ENCODE results near the gene CHD1L.
"Not testable (repeated sequence)": the region's sequence is repeated elsewhere in the genome, so short reads cannot be mapped to it uniquely, and the experiment has no call there.

CHD1L gene

DNA sequence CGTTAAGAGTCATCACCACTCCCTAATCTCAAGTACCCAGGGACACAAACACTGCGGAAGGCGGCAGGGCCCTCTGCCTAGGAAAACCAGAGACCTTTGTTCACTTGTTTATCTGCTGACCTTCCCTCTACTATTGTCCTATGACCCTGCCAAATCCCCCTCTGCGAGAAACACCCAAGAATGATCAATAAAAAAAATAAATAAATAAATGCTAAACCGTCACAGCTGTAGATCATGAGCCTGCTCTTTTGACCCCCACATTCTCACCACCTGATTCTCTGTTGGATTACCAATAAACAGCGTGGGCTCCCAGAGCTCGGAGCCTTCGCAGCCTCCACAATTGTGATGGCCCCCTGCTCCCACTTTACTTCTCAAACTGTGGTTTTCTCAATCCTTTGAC lies 8.6 kb upstream of the CHD1L start:
- not testable (repeated sequence) for DNase-seq (ENCODE audit: low read depth)

DNA sequence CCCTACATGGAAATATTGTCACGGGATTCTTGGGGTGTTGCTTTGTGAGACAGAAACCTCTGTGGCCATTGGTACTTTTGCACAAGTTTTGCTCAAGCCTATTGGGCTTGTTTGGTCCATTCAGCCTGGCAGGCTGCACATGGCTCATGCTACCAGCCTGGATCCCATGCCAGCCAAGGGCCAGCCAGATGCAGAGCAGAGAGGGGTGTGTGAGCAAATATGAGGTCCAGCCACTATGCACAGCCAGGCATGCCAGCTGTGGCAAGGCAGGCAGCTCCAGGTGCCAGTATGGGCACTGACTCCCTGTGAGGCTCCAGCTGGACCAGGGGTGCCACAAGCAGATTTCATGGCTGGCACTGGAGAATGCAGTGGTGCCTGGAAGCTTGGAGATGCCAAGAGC lies 6.7 kb upstream of the CHD1L start:
- no peak for DNase-seq (ENCODE audit: low read depth)

DNA sequence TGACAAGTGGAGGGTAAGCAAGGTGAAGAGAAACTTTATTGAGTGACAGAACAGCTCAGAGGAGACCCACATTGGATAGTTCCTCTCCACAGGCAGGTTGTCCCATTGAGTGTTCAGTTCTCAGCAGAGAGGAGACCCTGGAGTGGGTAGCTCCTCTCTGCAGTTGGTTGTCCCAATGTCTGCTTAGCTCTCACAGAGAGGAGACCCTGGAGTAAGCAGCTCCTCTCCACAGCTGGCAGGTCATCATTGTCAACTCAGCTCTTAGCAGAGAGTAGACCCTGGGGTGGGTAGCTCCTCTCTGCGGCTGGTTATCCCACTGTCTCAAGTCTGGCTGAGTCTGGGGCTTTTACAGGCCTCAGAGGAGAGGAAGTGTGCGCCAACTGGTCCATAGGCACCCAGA lies 6.0 kb upstream of the CHD1L start:
- DNase-seq (ENCODE audit: low read depth) = no peak

DNA sequence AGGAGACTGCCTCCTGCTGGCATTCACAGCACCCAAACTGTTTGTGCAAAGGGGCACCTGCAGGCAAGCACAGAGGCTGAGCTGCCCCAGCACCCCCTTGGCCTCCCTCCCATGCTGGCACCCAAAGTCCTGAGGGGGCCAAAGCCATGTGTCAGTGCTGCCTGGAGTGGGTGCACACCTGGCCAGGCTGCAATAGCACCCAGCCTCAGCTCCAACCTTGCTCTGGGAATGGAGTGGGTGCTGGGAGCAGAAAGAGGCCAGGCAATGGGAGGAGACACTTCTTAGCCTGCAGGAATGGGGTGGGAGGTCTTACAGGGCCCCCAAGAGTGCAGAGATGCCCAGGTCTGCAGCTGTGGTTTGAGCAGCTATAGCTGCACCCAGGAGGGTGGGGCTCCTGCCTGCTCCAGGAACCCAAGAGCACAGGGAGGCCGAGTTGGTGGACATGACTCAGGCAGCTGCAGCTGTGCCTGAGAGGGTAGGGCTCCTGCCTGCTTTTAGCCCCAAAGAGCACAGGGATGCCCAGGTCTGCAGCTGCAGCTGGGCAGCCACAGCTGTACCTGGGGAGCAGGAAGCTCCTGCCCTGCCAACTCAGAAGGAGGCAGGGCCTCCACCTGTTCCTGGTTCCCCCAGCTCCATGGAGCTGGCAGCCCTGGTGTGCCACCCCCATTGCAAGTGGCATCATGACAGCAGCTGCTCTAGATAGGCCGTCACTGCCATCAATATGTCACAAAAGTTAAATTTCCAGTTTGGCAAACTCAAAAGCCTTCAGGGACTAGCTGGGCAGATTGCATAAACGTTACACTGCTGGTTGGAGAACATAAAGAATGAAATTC lies 5.3 kb upstream of the CHD1L start:
- DNase-seq (ENCODE audit: low read depth) = no peak

DNA sequence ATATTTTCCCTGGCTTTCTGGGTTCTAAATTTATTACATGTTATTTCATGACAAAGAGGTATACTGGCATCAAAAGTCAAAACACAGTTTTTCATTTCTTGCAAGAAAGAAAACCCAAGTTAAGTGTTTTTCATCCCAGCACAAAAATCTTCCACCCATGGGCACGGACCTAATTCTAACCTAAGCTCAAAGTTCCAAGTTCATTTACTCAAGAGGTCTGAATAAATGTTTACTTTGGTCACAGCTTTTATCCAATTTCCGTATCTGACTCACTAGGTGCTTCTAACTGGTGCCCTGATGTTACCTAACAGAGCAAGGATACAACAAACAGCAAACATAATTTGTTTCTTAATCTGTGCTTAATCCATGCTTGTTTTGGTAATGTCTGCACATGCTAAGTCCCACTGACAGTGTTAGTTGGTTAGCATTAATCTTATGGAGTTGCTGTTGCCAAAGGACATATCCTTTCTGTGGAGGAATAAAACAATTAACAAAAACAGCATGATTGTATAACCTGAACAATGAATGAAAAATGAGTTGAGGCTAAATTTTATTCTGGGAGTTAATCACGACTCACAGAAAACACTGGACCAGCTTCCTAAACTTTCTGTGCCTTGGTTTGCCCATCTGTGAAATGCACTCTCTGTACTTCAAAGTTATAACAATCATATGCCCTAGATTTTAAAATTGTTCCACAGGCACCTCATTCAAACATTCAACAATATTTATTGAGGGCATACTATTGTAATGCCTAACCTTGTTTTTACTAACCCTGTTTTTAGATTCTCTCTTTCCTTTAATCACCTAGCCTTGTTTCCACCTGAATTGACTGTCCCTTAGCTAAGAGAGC lies 4.2 kb upstream of the CHD1L start:
- DNase-seq (ENCODE audit: low read depth) = no peak

DNA sequence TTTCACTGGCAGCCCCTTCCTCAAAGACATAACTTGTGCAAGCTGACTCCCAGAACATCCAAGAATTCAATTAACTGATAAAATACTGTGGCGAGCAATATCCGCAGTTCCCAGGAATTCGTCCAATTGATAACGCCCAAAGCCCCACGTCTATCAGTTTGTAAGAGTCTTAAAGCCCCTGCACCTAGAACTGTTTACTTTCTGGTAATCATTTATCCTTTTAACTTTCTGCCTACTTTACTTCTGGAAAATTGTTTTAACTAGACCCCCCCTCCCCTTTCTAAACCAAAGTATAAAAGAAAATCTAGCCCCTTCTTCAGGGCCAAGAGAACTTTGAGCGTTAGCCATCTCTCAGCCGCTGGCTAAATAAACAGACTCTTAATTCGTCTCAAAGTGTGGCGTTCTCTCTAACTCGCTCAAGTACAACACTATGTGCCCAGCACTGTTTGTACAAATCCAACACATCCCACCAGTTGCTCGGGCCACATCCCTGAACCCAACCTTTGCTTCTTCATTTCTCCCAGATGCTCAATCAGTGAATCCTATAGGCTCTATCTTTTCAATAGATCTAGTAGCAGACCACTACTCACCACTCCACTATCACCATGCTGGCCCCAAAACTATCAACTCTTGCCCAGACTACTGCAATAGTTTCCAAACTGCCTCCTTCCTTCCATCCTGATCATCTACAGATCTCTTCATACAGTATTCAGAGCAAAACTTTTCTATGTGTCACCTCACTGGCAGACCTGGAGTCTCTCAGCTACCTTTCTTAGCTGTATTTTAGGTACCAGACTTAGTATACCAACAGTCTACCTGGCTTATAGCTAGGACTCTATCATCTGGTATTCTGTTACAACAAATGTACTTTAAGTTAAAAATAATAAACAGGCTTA lies 3.3 kb upstream of the CHD1L start:
- no peak for DNase-seq (ENCODE audit: low read depth)

DNA sequence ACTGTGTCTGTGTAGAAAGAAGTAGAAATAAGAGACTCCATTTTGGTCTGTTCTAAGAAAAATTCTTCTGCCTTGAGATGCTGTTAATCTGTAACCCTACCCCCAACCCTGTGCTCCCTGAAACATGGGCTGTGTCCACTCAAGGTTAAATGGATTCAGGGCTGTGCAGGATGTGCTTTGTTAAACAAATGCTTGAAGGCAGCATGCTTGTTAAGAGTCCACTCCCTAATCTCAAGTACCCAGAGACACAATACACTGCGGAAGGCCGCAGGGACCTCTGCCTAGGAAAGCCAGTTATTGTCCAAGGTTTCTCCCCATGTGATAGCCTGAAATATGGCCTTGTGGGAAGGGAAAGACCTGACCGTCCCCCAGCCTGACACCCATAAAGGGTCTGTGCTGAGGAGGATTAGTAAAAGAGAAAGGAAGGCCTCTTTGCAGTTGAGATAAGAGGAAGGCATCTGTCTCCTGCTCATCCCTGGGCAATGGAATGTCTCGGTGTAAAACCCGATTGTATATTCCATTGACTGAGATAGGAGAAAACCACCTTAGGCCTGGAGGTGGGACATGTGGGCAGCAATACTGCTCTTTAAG lies 2.3 kb upstream of the CHD1L start:
- not testable (repeated sequence) for DNase-seq (ENCODE audit: low read depth)

DNA sequence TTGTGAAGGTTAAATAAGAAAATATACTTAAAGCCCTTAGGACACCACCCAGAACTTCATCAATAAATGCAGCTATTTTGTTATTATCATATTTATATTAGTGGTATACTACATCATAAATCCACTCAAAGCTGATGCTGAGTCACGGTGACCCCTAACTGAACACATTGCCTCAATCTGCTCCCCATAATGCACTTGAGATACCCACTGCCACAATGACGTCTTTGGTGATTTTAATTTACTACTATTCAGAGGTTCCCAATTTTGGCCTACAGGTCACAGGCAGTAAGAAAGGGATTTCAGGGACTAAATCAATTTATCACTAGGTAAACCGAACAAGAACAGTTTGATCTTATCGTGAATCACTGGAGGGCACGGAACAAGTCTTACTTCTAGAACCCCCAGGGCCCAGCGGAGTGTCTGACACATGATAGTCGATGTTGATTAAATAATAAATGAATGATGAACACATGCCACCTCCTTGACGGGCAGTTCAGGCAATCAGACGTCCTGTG lies 493 bp upstream of the CHD1L start:
- DNase-seq (ENCODE audit: low read depth) = no peak

- DNase-seq (ENCODE audit: low read depth) = no peak
Measured at GRCh38 chr1:147243228-147243685, 773 bp downstream of the CHD1L start.

- no peak for DNase-seq (ENCODE audit: low read depth)
Measured at GRCh38 chr1:147243841-147244240, 1.4 kb downstream of the CHD1L start.

GRCh38 chr1:147245129-147245528 lies 2.6 kb downstream of the CHD1L start:
- no peak for DNase-seq (ENCODE audit: low read depth)

DNA sequence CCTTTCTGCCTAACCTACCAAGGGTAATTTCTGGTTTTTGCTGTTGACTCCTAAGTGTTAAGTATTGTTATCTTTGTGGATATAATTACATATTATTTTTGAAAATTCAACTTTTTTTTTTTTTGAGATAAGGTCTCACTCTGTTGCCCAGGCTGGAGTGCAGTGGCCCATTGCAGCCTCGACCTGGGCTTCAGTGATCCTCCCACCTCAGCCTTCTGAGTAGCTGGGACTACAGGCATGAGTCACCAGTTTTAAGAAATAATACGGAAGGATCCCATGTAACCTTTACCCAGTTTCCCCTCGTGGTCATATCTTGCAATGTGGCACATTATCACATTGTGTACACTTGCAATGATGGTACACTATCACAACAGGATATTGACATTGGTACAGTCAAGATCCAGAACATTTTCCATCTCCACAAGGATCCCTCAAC lies 3.1 kb downstream of the CHD1L start:
- DNase-seq (ENCODE audit: low read depth) = no peak

DNA sequence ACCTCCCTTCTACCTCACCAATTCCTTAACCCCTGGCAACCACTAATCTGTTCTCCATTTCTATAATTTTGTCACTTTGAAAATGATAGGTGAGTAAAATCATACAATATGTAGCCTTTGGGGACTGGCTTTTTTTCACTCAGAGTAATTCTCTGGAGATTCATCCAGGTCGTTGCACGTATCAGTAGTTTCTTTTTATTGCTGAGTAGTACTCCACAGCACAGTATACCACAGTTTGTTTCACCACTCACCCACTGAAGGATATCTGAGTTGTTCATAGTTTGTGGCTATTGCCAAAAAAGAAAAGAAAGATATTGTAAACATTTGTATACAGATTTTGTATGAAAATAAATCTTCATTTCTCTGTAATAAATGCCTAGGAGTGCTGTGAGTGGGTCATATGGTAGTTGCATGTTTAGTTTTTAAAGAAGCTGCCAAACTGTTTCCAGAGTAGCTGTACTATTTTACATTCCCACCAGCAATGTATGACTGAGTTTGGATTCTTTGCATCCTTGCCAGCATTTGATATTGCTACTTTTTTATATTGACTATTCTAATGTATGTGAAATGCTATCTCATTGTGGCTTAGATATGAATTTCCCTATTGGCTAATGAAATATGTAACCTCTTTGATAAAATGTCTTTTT lies 3.7 kb downstream of the CHD1L start:
- DNase-seq (ENCODE audit: low read depth) = no peak

DNA sequence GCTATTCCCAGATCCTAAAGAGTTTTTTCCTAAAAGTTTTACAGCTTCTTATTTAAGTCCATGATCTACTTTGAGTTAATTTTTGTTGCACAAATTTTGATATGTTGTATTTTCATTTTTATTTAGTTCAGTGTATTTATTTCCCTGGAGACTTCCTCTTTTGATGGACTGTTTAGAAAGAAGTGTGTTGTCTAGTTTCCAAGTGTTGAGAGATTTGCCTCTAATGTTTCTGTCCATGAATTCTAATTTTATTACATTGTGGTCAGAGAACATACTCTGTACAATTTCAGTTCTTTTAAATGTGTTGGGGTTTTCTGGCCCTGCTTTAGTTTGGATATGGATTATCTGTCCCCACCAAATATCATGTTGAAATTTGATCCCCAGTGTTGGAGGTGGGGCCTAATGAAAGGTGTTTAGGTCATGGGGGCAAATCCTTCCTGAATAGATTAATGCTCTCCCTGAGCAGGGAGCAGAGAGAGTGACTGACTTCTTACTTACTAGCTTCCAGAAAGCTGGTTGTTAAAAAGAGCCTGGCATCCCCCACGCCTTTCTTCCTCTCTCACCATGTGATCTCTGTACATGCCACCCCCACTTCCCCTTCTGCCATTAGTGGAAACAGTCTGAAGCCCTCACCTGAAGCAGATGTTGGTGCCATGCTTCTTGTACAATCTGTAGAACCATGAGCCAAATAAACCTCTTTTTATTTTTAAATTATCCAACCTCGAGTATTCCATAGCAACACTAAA lies 4.6 kb downstream of the CHD1L start:
- no peak for DNase-seq (ENCODE audit: low read depth)

GRCh38 chr1:147247656-147248238 lies 5.3 kb downstream of the CHD1L start:
- DNase-seq (ENCODE audit: low read depth) = no peak

- DNase-seq (ENCODE audit: low read depth) = no peak
Measured at GRCh38 chr1:147252540-147252939, 10.1 kb downstream of the CHD1L start.

DNA sequence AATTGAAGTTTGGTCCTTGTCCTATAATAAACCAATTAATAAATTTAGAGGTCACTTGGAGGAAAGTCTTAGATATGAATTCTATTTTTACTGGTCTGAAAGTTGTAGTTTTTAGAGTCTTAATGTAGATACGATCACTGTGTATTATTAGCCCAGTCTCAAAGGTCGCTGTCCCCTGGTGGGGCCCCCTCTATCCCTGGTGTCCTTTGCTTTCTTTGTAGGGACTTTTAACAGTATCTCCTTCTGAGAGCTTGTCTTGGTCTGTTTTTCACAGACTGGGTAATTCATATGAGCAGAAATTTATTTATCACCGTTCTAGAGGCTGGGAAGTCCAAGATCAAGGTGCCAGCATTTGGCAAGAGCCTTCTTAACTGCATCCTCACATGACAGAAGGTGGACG lies 18.5 kb downstream of the CHD1L start:
- DNase-seq (ENCODE audit: low read depth) = no peak

GRCh38 chr1:147264158-147264768 lies 21.8 kb downstream of the CHD1L start:
- DNase-seq (ENCODE audit: low read depth) = no peak

GRCh38 chr1:147266381-147266780 lies 23.9 kb downstream of the CHD1L start:
- DNase-seq (ENCODE audit: low read depth) = no peak
